ENCODE results near the gene BICRAL.

DNA sequence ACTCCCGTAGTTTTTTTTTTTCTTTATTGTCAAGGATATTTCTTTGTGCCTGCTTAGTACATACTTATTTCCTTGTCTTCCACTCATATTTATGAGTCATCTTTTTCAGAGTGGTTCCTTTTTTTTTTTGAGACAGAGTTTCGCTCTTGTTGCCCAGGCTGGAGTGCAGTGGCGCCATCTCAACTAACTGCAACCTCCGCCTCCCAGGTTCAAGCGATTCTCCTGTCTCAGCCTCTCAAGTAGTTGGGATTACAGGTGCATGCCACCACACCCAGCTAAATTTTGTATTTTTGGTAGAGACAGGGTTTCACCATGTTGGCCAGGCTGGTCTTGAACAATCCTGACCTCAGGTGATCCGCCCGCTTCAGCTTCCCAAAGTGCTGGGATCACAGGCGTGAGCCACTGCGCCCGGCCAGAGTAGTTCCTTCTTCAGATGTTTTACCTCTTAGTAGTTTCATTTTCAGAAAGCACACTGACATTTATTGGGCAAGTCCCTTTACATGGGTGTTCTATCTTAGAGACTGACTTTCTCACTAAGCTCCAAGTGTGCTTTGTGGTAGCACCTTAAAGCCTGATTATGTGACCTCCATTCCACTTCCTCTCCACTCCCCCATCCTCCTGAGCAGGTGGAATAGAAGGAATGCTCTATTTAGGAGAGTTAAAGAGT is 6.9 kb upstream of the BICRAL start:
- peak; percentile 80; the same call in 1 of the 2 replicates for TF ChIP-seq POLR2AphosphoS5 (IDR thresholded peaks at IDR 0.05; ENCODE audit: low read depth, low read length)
- 0 out of 2 replicates have a peak, but pooled peaks have one; percentile 36 for TF ChIP-seq TAF1 (IDR thresholded peaks at IDR 0.05; ENCODE audit: borderline replicate concordance, low read depth, low read length)
